Natural killer cell (primary cell): ENCODE data around the gene PRDM16. TPM values are rescaled to one million over a fixed set of nuclear protein-coding genes. Genes with fewer than 3 reads are reported as not detected.

Experiments used
- ATAC-seq, 3 donors: fragments of 150-1000 bp in 2 of 3; fragments of 200-7000 bp in 1 of 3; cut with Tn5 transposase; 1 replicate in 1 of 3; 2 replicates in 2 of 3; pipeline ENCODE4 v1.10.0; 2021; ENCODE audit warnings: mild to moderate bottlenecking in 2 of 3, moderate library complexity in 2 of 3
- DNase-seq, 2 donors: peaks; one replicate each; pipeline versions ENCODE4 v3.0.0 to v3.0.0-alpha.2; 2013 to 2021; ENCODE audit warnings: mixed read lengths in 1 of 2
- H3K27ac ChIP-seq: one replicate; pipeline ENCODE4 v1.5.1; 2013; ENCODE audit warnings: mild to moderate bottlenecking, low read length
- H3K27me3 ChIP-seq: one replicate; pipeline ENCODE4 v1.6.1; 2013; ENCODE audit warnings: low read length; ENCODE audit not compliant: control insufficient read depth, insufficient read depth
- H3K36me3 ChIP-seq: one replicate; pipeline ENCODE4 v1.6.1; 2013; ENCODE audit warnings: low read length; ENCODE audit not compliant: control insufficient read depth, insufficient read depth
- H3K4me1 ChIP-seq: one replicate; pipeline ENCODE4 v1.6.1; 2013; ENCODE audit warnings: low read length; ENCODE audit not compliant: control insufficient read depth, insufficient read depth
- H3K4me3 ChIP-seq: one replicate; pipeline ENCODE4 v1.5.1; 2013; ENCODE audit warnings: low read length
- H3K9me3 ChIP-seq: one replicate; pipeline ENCODE4 v1.6.1; 2013; ENCODE audit warnings: low read length; ENCODE audit not compliant: control insufficient read depth, insufficient read depth
- H3K27ac Mint-ChIP-seq, 2 donors: one replicate each; pipeline ENCODE4 v1.8.0; 2022; ENCODE audit warnings: mild to moderate bottlenecking in 2 of 2, mixed read lengths in 2 of 2, moderate library complexity in 1 of 2
- H3K27me3 Mint-ChIP-seq, 2 donors: one replicate each; pipeline ENCODE4 v1.8.0; 2022; ENCODE audit warnings: low read depth in 2 of 2, mixed read lengths in 2 of 2
- H3K36me3 Mint-ChIP-seq: one replicate; pipeline ENCODE4 v1.8.0; 2022; ENCODE audit warnings: mixed read lengths
- H3K4me1 Mint-ChIP-seq, 2 donors: one replicate each; pipeline ENCODE4 v1.8.0; 2022; ENCODE audit warnings: mixed read lengths in 2 of 2
- H3K4me3 Mint-ChIP-seq: one replicate; pipeline ENCODE4 v1.8.0; 2022; ENCODE audit warnings: mild to moderate bottlenecking, moderate library complexity, mixed read lengths
- H3K9me3 Mint-ChIP-seq, 2 donors: one replicate each; pipeline ENCODE4 v1.8.0; 2022; ENCODE audit warnings: mixed read lengths in 2 of 2
- WGBS: methylation state at CpG from one replicate; pipeline ENCODE4 v1.1.7; 2013; ENCODE audit warnings: missing lambda C conversion rate; ENCODE audit not compliant: insufficient coverage; 5-methylcytosine and 5-hydroxymethylcytosine counted together
- intact Hi-C: fragments of 100-400 bp; cut with micrococcal nuclease; formaldehyde crosslinking; loops from one replicate; pipeline ENCODE4 v1.14.2; 2022
- total RNA-seq, 4 donors: library from RNA; stranded (reverse); fragments of 120-200 nt in 1 of 4; gene quantifications; one replicate each; pipeline versions ENCODE4 v1.2.3 to v1.2.4, GENCODE V29; 2013 to 2022
- TF ChIP-seq, protein P1 (sequence below): fragments of 200-600 bp; IDR thresholded peaks from one replicate; pipeline ENCODE4 v1.8.0; 2022; ENCODE audit warnings: antibody characterized with exemption

The PRDM16 gene
- total RNA-seq, 3 donors from 2014 or later (not counting 1 experiment from before 2014, with no cell fraction given) = 0.25 to 0.64 TPM; not detected in 1

GRCh38 chr1:3255680-3256079 lies 186.7 kb downstream of the PRDM16 start:
- intact Hi-C loops = no loop called here
- Mint-ChIP-seq H3K27me3 (peaks cover 0 to 3% of the 10 kb centered on the region in 2 donors), H3K4me1 (peaks cover 0 to 5% of the 10 kb centered on the region in 2 donors), H3K4me3 (no peak overlapping the region), H3K9me3 (peaks cover 4% of the 10 kb centered on the region in 2 donors), H3K27ac (no peak overlapping the region), H3K36me3 (no peaks in the 10 kb centered on the region)
- Histone ChIP-seq H3K4me1 (no peaks in the 10 kb centered on the region), H3K4me3 (no peak overlapping the region), H3K9me3 (no peaks in the 10 kb centered on the region), H3K27ac (no peak overlapping the region), H3K27me3 (no peaks in the 10 kb centered on the region), H3K36me3 (no peaks in the 10 kb centered on the region)
- 94% methylated on average over 15 of the region's 15 CpGs for WGBS
- TF ChIP-seq, protein P1, sequence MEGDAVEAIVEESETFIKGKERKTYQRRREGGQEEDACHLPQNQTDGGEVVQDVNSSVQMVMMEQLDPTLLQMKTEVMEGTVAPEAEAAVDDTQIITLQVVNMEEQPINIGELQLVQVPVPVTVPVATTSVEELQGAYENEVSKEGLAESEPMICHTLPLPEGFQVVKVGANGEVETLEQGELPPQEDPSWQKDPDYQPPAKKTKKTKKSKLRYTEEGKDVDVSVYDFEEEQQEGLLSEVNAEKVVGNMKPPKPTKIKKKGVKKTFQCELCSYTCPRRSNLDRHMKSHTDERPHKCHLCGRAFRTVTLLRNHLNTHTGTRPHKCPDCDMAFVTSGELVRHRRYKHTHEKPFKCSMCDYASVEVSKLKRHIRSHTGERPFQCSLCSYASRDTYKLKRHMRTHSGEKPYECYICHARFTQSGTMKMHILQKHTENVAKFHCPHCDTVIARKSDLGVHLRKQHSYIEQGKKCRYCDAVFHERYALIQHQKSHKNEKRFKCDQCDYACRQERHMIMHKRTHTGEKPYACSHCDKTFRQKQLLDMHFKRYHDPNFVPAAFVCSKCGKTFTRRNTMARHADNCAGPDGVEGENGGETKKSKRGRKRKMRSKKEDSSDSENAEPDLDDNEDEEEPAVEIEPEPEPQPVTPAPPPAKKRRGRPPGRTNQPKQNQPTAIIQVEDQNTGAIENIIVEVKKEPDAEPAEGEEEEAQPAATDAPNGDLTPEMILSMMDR = no peak
- ATAC-seq (peak in 1 of 3 donors; percentile 27), DNase-seq (no peak)

- Histone ChIP-seq H3K4me3 (no peak overlapping the region), H3K4me1 (no peaks in the 10 kb centered on the region), H3K36me3 (no peaks in the 10 kb centered on the region), H3K27me3 (no peaks in the 10 kb centered on the region), H3K27ac (no peak overlapping the region), H3K9me3 (no peaks in the 10 kb centered on the region)
- Mint-ChIP-seq H3K4me3 (no peak overlapping the region), H3K9me3 (peaks cover 4% of the 10 kb centered on the region in 2 donors), H3K36me3 (no peaks in the 10 kb centered on the region), H3K27me3 (no peaks in the 10 kb centered on the region), H3K27ac (no peak overlapping the region), H3K4me1 (peaks cover 0 to 6% of the 10 kb centered on the region in 2 donors)
- intact Hi-C loops = no loop called here
- WGBS = 90% methylated on average over 4 of the region's 4 CpGs
- DNase-seq (no peak), ATAC-seq (no peak)
- TF ChIP-seq, protein P1 = no peak
Observed at GRCh38 chr1:3257788-3258187, 188.8 kb downstream of the PRDM16 start.

DNA sequence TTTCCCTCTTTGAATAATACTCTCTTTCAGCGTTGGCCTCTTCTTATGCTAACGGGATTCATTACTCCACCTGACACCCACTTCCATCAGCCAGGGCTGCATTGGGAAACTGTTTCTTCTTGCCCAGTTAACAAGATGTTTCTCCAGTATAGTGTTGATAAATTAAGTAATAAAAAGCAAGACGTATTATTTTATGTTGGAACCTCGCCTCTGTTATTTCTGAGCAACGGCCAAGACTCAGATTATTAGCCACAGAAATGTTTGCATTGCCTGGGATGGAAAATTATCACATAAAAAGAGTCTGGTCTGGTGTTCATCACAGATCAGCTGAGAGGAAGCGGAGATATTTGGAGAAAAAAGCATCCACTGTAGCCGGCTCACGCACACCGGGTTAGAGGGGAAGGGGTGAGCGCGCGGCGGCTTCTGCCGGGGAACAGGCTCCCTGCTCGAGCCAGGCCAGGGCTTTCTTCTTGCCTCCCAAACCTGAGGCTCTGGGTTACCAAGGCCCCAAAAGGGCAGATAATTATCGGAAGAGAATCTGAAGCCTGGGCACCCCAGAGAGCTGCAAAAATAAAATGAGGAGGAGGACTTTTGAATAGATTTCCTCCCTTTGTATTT lies 189.5 kb downstream of the PRDM16 start:
- Mint-ChIP-seq H3K27me3 (no peaks in the 10 kb centered on the region), H3K4me3 (no peak overlapping the region), H3K9me3 (peaks cover 4% of the 10 kb centered on the region in 2 donors), H3K36me3 (no peaks in the 10 kb centered on the region), H3K4me1 (peaks cover 0 to 6% of the 10 kb centered on the region in 2 donors), H3K27ac (no peak overlapping the region)
- Histone ChIP-seq H3K27ac (no peak overlapping the region), H3K4me1 (no peaks in the 10 kb centered on the region), H3K9me3 (no peaks in the 10 kb centered on the region), H3K27me3 (no peaks in the 10 kb centered on the region), H3K4me3 (no peak overlapping the region), H3K36me3 (no peaks in the 10 kb centered on the region)
- no peak for DNase-seq
- ATAC-seq = no peak
- 93% methylated on average over 15 of the region's 16 CpGs for WGBS
- intact Hi-C loops = no loop called here
- TF ChIP-seq, protein P1 = no peak

DNA sequence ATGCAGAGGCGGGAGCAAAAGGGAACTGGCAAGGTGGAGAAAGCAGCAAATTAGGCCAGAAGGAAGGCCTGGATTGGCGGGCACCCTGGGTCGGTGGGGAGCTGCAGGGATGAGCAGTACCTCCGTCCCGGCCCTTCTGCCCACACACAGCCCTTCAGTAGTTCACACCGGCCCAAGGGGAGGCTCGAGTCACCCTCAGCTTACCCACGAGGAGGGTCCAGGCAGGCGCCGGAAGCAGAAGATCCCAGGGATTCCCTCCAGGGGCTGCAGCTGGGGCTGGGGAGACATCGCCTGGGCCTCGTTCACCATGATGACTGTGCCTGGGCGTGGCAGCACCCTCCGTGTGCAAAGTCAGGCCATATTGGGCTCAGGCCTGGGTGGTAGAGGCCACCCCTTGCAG lies 190.0 kb downstream of the PRDM16 start:
- WGBS = 87% methylated on average over 14 of the region's 14 CpGs
- no peak overlapping the region for H3K4me3 ChIP-seq
- intact Hi-C loops = no loop called here
- DNase-seq = no peak
- Mint-ChIP-seq H3K4me3 (no peak overlapping the region), H3K9me3 (peaks cover 4% of the 10 kb centered on the region in 2 donors), H3K4me1 (peaks cover 0 to 6% of the 10 kb centered on the region in 2 donors), H3K27me3 (no peaks in the 10 kb centered on the region), H3K36me3 (no peaks in the 10 kb centered on the region), H3K27ac (no peak overlapping the region)
- no peaks in the 10 kb centered on the region for H3K9me3 ChIP-seq
- H3K4me1 ChIP-seq = no peaks in the 10 kb centered on the region
- no peak for ATAC-seq
- no peak overlapping the region for H3K27ac ChIP-seq
- H3K36me3 ChIP-seq = no peaks in the 10 kb centered on the region
- TF ChIP-seq, protein P1 = no peak
- H3K27me3 ChIP-seq = no peaks in the 10 kb centered on the region
